ENCODE data around the gene GALNT13. TPM values are rescaled to one million over a fixed set of nuclear protein-coding genes. Genes with fewer than 3 reads are reported as not detected.

Gene GALNT13
- total and polyA plus RNA-seq, 4 donors: not detected

DNA sequence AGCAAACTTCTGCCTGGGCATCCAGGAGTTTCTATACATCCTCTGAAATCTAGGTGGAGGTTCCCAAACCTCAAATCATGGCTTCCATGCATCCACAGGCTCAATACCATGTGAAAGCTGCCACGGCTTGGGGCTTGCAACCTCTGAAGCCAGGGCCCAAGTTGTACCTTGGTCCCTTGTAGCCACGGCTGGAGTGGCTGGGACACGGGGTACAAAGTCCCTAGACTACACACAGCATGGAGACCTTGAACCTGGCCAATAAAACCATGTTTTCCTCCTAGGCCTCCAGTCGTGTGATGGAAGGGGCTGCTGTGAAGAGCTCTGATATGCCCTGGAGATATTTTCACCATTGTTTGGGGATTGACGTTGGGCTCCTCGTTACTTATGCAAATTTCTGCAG is 43.4 kb upstream of the GALNT13 start:
- Histone ChIP-seq H3K27me3 (ENCODE audit: control insufficient read depth in 4 of 4, insufficient read depth in 4 of 4, low read length in 3 of 4) (peaks cover 0 to 3% (median 0%) of the 10 kb centered on the region in 4 donors), H3K9ac (ENCODE audit: low read depth in 1 of 2, low read length in 2 of 2) (no peak overlapping the region), H3K4me3 (ENCODE audit: low read depth in 1 of 3, low read length in 3 of 3) (no peak overlapping the region), H3K9me3 (ENCODE audit: control insufficient read depth in 4 of 4, low read length in 3 of 4) (peaks cover 0 to 2% (median 0%) of the 10 kb centered on the region in 4 donors), H3K27ac (ENCODE audit: low read depth in 1 of 2, low read length in 2 of 2) (no peak overlapping the region), H3K4me1 (ENCODE audit: control insufficient read depth in 4 of 4, insufficient read depth in 4 of 4, low read length in 3 of 4) (no peaks in the 10 kb centered on the region), H3K36me3 (ENCODE audit: control insufficient read depth in 4 of 4, insufficient read depth in 3 of 4, low read depth in 1 of 4, low read length in 3 of 4) (no peaks in the 10 kb centered on the region)
- WGBS: 61% methylated on average over 6 of the region's 6 CpGs
- DNase-seq (ENCODE audit: low spot score): no peak
- no peak for TF ChIP-seq RAD21 (IDR thresholded peaks at IDR 0.05)
- TF ChIP-seq FOXA1 (IDR thresholded peaks at IDR 0.05): no peak
- no peak for TF ChIP-seq TAF1 (conservative IDR thresholded peaks at IDR 0.05)
- TF ChIP-seq HNF4A (conservative IDR thresholded peaks at IDR 0.05): no peak
- TF ChIP-seq HNF4G (IDR thresholded peaks at IDR 0.05): no peak
- no peak for TF ChIP-seq NR2F2 (IDR thresholded peaks at IDR 0.05)
- TF ChIP-seq, protein P1, sequence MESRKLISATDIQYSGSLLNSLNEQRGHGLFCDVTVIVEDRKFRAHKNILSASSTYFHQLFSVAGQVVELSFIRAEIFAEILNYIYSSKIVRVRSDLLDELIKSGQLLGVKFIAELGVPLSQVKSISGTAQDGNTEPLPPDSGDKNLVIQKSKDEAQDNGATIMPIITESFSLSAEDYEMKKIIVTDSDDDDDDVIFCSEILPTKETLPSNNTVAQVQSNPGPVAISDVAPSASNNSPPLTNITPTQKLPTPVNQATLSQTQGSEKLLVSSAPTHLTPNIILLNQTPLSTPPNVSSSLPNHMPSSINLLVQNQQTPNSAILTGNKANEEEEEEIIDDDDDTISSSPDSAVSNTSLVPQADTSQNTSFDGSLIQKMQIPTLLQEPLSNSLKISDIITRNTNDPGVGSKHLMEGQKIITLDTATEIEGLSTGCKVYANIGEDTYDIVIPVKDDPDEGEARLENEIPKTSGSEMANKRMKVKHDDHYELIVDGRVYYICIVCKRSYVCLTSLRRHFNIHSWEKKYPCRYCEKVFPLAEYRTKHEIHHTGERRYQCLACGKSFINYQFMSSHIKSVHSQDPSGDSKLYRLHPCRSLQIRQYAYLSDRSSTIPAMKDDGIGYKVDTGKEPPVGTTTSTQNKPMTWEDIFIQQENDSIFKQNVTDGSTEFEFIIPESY (IDR thresholded peaks at IDR 0.05): no peak
- TF ChIP-seq EGR1 (IDR thresholded peaks at IDR 0.05; ENCODE audit: low read depth in 2 of 2): no peak
- no peak for TF ChIP-seq FOXA2 (IDR thresholded peaks at IDR 0.05)
- TF ChIP-seq YY1 (IDR thresholded peaks at IDR 0.05): no peak
- TF ChIP-seq, protein P2, sequence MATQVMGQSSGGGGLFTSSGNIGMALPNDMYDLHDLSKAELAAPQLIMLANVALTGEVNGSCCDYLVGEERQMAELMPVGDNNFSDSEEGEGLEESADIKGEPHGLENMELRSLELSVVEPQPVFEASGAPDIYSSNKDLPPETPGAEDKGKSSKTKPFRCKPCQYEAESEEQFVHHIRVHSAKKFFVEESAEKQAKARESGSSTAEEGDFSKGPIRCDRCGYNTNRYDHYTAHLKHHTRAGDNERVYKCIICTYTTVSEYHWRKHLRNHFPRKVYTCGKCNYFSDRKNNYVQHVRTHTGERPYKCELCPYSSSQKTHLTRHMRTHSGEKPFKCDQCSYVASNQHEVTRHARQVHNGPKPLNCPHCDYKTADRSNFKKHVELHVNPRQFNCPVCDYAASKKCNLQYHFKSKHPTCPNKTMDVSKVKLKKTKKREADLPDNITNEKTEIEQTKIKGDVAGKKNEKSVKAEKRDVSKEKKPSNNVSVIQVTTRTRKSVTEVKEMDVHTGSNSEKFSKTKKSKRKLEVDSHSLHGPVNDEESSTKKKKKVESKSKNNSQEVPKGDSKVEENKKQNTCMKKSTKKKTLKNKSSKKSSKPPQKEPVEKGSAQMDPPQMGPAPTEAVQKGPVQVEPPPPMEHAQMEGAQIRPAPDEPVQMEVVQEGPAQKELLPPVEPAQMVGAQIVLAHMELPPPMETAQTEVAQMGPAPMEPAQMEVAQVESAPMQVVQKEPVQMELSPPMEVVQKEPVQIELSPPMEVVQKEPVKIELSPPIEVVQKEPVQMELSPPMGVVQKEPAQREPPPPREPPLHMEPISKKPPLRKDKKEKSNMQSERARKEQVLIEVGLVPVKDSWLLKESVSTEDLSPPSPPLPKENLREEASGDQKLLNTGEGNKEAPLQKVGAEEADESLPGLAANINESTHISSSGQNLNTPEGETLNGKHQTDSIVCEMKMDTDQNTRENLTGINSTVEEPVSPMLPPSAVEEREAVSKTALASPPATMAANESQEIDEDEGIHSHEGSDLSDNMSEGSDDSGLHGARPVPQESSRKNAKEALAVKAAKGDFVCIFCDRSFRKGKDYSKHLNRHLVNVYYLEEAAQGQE (IDR thresholded peaks at IDR 0.05): no peak
- TF ChIP-seq GABPA (IDR thresholded peaks at IDR 0.05 in 1 of 2, conservative IDR thresholded peaks at IDR 0.05 in 1 of 2): no peak
- no peak for TF ChIP-seq RXRA (IDR thresholded peaks at IDR 0.05)
- no peak for TF ChIP-seq SP1 (IDR thresholded peaks at IDR 0.05)
- TF ChIP-seq, protein P3, sequence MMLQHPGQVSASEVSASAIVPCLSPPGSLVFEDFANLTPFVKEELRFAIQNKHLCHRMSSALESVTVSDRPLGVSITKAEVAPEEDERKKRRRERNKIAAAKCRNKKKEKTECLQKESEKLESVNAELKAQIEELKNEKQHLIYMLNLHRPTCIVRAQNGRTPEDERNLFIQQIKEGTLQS (IDR thresholded peaks at IDR 0.05): no peak
- TF ChIP-seq, protein P4, sequence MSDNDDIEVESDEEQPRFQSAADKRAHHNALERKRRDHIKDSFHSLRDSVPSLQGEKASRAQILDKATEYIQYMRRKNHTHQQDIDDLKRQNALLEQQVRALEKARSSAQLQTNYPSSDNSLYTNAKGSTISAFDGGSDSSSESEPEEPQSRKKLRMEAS (IDR thresholded peaks at IDR 0.05): no peak

DNA sequence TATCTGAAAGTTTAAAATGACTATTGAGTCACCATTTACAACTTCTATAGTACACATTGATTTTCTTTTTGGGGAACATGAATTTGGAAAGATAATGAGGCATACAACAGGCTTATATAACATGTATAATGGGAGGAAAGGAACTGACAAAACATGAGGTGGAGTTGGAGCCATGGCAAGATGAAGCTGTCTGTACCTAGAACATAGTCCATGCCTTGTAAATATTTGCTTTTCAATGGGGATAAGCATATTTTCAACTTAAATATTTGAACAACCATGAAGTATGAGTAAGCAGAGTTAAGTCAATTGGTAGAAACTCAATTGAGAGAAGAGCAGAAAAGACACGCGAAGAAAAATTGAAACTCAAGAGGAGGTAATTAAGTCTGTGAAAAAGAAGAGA is 37.1 kb upstream of the GALNT13 start:
- no peaks in the 10 kb centered on the region for H3K36me3 ChIP-seq (ENCODE audit: control insufficient read depth in 4 of 4, insufficient read depth in 3 of 4, low read depth in 1 of 4, low read length in 3 of 4)
- H3K4me1 ChIP-seq (ENCODE audit: control insufficient read depth in 4 of 4, insufficient read depth in 4 of 4, low read length in 3 of 4): no peaks in the 10 kb centered on the region
- H3K9me3 ChIP-seq (ENCODE audit: control insufficient read depth in 4 of 4, low read length in 3 of 4): peaks cover 0 to 4% (median 0%) of the 10 kb centered on the region in 4 donors
- no peaks in the 10 kb centered on the region for H3K27me3 ChIP-seq (ENCODE audit: control insufficient read depth in 4 of 4, insufficient read depth in 4 of 4, low read length in 3 of 4)
- no peak overlapping the region for H3K4me3 ChIP-seq (ENCODE audit: low read depth in 1 of 3, low read length in 3 of 3)
- 63% methylated on average over 2 of the region's 2 CpGs for WGBS
- no peak overlapping the region for H3K9ac ChIP-seq (ENCODE audit: low read depth in 1 of 2, low read length in 2 of 2)
- H3K27ac ChIP-seq (ENCODE audit: low read depth in 1 of 2, low read length in 2 of 2): no peak overlapping the region
- no peak for DNase-seq (ENCODE audit: low spot score)
- no peak for TF ChIP-seq FOXA1 (IDR thresholded peaks at IDR 0.05)
- TF ChIP-seq, protein P2 (IDR thresholded peaks at IDR 0.05): no peak
- TF ChIP-seq, protein P5, sequence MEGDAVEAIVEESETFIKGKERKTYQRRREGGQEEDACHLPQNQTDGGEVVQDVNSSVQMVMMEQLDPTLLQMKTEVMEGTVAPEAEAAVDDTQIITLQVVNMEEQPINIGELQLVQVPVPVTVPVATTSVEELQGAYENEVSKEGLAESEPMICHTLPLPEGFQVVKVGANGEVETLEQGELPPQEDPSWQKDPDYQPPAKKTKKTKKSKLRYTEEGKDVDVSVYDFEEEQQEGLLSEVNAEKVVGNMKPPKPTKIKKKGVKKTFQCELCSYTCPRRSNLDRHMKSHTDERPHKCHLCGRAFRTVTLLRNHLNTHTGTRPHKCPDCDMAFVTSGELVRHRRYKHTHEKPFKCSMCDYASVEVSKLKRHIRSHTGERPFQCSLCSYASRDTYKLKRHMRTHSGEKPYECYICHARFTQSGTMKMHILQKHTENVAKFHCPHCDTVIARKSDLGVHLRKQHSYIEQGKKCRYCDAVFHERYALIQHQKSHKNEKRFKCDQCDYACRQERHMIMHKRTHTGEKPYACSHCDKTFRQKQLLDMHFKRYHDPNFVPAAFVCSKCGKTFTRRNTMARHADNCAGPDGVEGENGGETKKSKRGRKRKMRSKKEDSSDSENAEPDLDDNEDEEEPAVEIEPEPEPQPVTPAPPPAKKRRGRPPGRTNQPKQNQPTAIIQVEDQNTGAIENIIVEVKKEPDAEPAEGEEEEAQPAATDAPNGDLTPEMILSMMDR (IDR thresholded peaks at IDR 0.05; ENCODE audit: low read depth, low read length, missing input control): no peak
- no peak for TF ChIP-seq RXRA (IDR thresholded peaks at IDR 0.05)
- TF ChIP-seq NR2F2 (IDR thresholded peaks at IDR 0.05): no peak
- TF ChIP-seq TAF1 (conservative IDR thresholded peaks at IDR 0.05): no peak
- TF ChIP-seq EGR1 (IDR thresholded peaks at IDR 0.05; ENCODE audit: low read depth in 2 of 2): no peak
- no peak for TF ChIP-seq YY1 (IDR thresholded peaks at IDR 0.05)
- TF ChIP-seq, protein P3 (IDR thresholded peaks at IDR 0.05): no peak
- TF ChIP-seq RAD21 (IDR thresholded peaks at IDR 0.05): no peak
- no peak for TF ChIP-seq SP1 (IDR thresholded peaks at IDR 0.05)
- TF ChIP-seq HNF4G (IDR thresholded peaks at IDR 0.05): no peak
- TF ChIP-seq, protein P1 (IDR thresholded peaks at IDR 0.05): no peak

Data from liver (tissue), 9 donors.